GM19395 (cell line): ENCODE results near the gene CHCHD6.

Source experiments
- ATAC-seq: cut with Tn5 transposase; IDR thresholded peaks from one replicate; pipeline ENCODE4 v1.9.1; 2021; ENCODE audit warnings: mild to moderate bottlenecking, moderate library complexity; ENCODE audit not compliant: unreplicated experiment

The CHCHD6 gene

GRCh38 chr3:126988451-126989021 is 284.5 kb downstream of the CHCHD6 start:
- ATAC-seq: no peak

- no peak for ATAC-seq
Measured at GRCh38 chr3:126989316-126990023, 285.4 kb downstream of the CHCHD6 start.

- ATAC-seq: no peak
Measured at GRCh38 chr3:126990024-126990700, 286.1 kb downstream of the CHCHD6 start.

GRCh38 chr3:126990890-126991289 is 286.9 kb downstream of the CHCHD6 start:
- no peak for ATAC-seq

- ATAC-seq: no peak
Measured at GRCh38 chr3:126991366-126992200, 287.5 kb downstream of the CHCHD6 start.

GRCh38 chr3:126992216-126992615 is 288.2 kb downstream of the CHCHD6 start:
- ATAC-seq: no peak

- ATAC-seq: no peak
Measured at GRCh38 chr3:126992776-126993175, 288.7 kb downstream of the CHCHD6 start.

GRCh38 chr3:126993436-126993835 is 289.4 kb downstream of the CHCHD6 start:
- no peak for ATAC-seq

GRCh38 chr3:126994661-126995245 is 290.7 kb downstream of the CHCHD6 start:
- ATAC-seq: no peak

- ATAC-seq: no peak
Measured at GRCh38 chr3:126995254-126995780, 291.3 kb downstream of the CHCHD6 start.

- ATAC-seq: no peak
Measured at GRCh38 chr3:126995926-126996512, 292.0 kb downstream of the CHCHD6 start.

- no peak for ATAC-seq
Measured at GRCh38 chr3:126996905-126997304, 292.9 kb downstream of the CHCHD6 start.

GRCh38 chr3:126997455-126998038 is 293.5 kb downstream of the CHCHD6 start:
- ATAC-seq: no peak

GRCh38 chr3:126998320-126998719 is 294.3 kb downstream of the CHCHD6 start:
- ATAC-seq: no peak

GRCh38 chr3:126998728-126999127 is 294.7 kb downstream of the CHCHD6 start:
- no peak for ATAC-seq

- ATAC-seq: no peak
Measured at GRCh38 chr3:126999383-126999782, 295.3 kb downstream of the CHCHD6 start.

GRCh38 chr3:127000119-127000518 is 296.1 kb downstream of the CHCHD6 start:
- ATAC-seq: no peak

GRCh38 chr3:127000761-127001160 is 296.7 kb downstream of the CHCHD6 start:
- ATAC-seq: no peak

- ATAC-seq: no peak
Measured at GRCh38 chr3:127001486-127002194, 297.6 kb downstream of the CHCHD6 start.
